Trophoblast cell (in vitro differentiated cells and primary cell): ENCODE measurements around the gene SOX11.

Experiments used
- DNase-seq, 2 donors: peaks; one replicate each; pipeline ENCODE4 v3.0.0-alpha.2; 2016
- H2AFZ ChIP-seq: 2 replicates; pipeline ENCODE4 v1.6.1; 2013; ENCODE audit warnings: low read length, moderate library complexity, mild to moderate bottlenecking; ENCODE audit not compliant: insufficient read depth, poor library complexity
- H2AK5ac ChIP-seq: 2 replicates; pipeline ENCODE4 v1.6.1; 2013; ENCODE audit warnings: mild to moderate bottlenecking, low read length
- H2BK120ac ChIP-seq: 2 replicates; pipeline ENCODE4 v1.6.1; 2013; ENCODE audit warnings: low read length, mild to moderate bottlenecking, moderate library complexity; ENCODE audit not compliant: insufficient read depth, poor library complexity
- H2BK12ac ChIP-seq: 2 replicates; pipeline ENCODE4 v1.6.1; 2013; ENCODE audit warnings: mild to moderate bottlenecking, low read length, moderate library complexity
- H2BK5ac ChIP-seq: 2 replicates; pipeline ENCODE4 v1.6.1; 2013; ENCODE audit warnings: low read length, low read depth, moderate library complexity, mild to moderate bottlenecking; ENCODE audit not compliant: poor library complexity
- H3K14ac ChIP-seq: 2 replicates; pipeline ENCODE4 v1.6.1; 2013; ENCODE audit warnings: mild to moderate bottlenecking, low read length
- H3K18ac ChIP-seq: 2 replicates; pipeline ENCODE4 v1.6.1; 2013; ENCODE audit warnings: mild to moderate bottlenecking, low read length
- H3K23ac ChIP-seq: 2 replicates; pipeline ENCODE4 v1.6.1; 2013; ENCODE audit warnings: low read length
- H3K27ac ChIP-seq: 2 replicates; pipeline ENCODE4 v1.5.1; 2013; ENCODE audit warnings: low read depth, mild to moderate bottlenecking, inconsistent platforms, low read length, moderate library complexity
- H3K27me3 ChIP-seq: 2 replicates; pipeline ENCODE4 v1.6.1; 2013; ENCODE audit warnings: inconsistent platforms, mild to moderate bottlenecking, low read length, moderate library complexity; ENCODE audit not compliant: insufficient read depth
- H3K36me3 ChIP-seq, 2 experiments: 1 replicate in 1 of 2; 2 replicates in 1 of 2; pipeline ENCODE4 v1.6.1; 2013; ENCODE audit warnings: low read length in 2 of 2, mild to moderate bottlenecking in 2 of 2, moderate library complexity in 1 of 2; ENCODE audit not compliant: insufficient read depth in 2 of 2, control insufficient read depth in 1 of 2
- H3K4ac ChIP-seq: 2 replicates; pipeline ENCODE4 v1.6.1; 2013; ENCODE audit warnings: low read depth, mild to moderate bottlenecking, low read length, moderate library complexity
- H3K4me1 ChIP-seq, 2 experiments: 1 replicate in 1 of 2; 2 replicates in 1 of 2; pipeline ENCODE4 v1.6.1; 2013; ENCODE audit warnings: low read length in 2 of 2, mild to moderate bottlenecking in 2 of 2, moderate library complexity in 1 of 2; ENCODE audit not compliant: insufficient read depth in 2 of 2, control insufficient read depth in 1 of 2
- H3K4me2 ChIP-seq: 2 replicates; pipeline ENCODE4 v1.6.1; 2013; ENCODE audit warnings: inconsistent platforms, mild to moderate bottlenecking, low read length, moderate library complexity
- H3K4me3 ChIP-seq: 2 replicates; pipeline ENCODE4 v1.5.1; 2013; ENCODE audit warnings: mild to moderate bottlenecking, low read depth, low read length, inconsistent platforms
- H3K79me1 ChIP-seq: one replicate; pipeline ENCODE4 v1.6.1; 2013; ENCODE audit warnings: low read length
- H3K79me2 ChIP-seq: 2 replicates; pipeline ENCODE4 v1.6.1; 2013; ENCODE audit warnings: low read length, mild to moderate bottlenecking; ENCODE audit not compliant: control insufficient read depth, insufficient read depth, poor library complexity
- H3K9ac ChIP-seq: 2 replicates; pipeline ENCODE4 v1.6.1; 2013; ENCODE audit warnings: mild to moderate bottlenecking, low read length
- H3K9me3 ChIP-seq: 2 replicates; pipeline ENCODE4 v1.6.1; 2013; ENCODE audit warnings: low read depth, mild to moderate bottlenecking, control low read depth, inconsistent platforms, low read length; ENCODE audit not compliant: insufficient read depth
- H4K12ac ChIP-seq: 2 replicates; pipeline ENCODE4 v1.6.1; 2013; ENCODE audit warnings: low read depth, mild to moderate bottlenecking, low read length, moderate library complexity
- H4K8ac ChIP-seq: 2 replicates; pipeline ENCODE4 v1.6.1; 2013; ENCODE audit warnings: low read depth, mild to moderate bottlenecking, low read length, moderate library complexity
- H4K91ac ChIP-seq: one replicate; pipeline ENCODE4 v1.6.1; 2013; ENCODE audit warnings: low read depth, mild to moderate bottlenecking, low read length, moderate library complexity
- WGBS: extraction: QIAGEN DNeasy Blood & Tissue Kit; methylation state at CpG from one replicate; pipeline ENCODE4 v1.1.7; 2013; ENCODE audit warnings: missing lambda C conversion rate; ENCODE audit not compliant: insufficient read length, insufficient coverage; ENCODE audit errors: extremely low coverage; 5-methylcytosine and 5-hydroxymethylcytosine counted together

SOX11 gene

DNA sequence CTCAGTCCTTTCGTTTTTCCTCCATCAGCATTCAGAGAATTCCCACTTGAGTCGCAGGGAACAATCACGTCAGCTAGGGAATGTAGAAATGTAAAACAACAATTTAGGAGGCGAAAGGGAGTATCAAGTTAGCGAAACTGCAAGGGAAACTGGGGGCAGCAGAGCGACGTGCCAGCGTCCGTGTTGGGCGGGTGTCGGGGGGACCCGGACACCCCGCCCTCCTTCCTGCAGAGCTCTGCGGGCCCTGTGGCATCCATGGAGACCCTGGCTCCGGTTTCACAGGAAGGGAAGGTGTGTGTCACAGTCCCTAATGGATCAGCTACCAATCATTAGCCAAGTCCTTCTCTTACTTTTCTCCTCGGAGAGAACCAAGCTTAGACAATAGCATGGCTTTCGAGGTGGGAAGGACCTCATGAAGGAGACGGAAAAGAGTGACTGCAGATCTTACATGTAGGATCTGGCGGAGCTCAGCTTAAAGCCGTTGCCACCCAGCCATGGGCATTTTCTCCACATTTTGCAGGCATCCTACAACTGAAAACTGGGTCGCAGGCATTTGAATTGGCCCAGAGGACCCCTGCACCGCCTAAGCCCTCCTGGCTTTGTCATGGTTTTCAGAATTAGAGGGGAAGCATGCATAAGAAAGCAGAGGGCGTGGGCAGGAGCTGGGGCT lies 33.7 kb downstream of the SOX11 start:
- Histone ChIP-seq H3K4ac (no peak overlapping the region), H3K9me3 (peaks cover 1% of the 10 kb centered on the region), H3K9ac (no peak overlapping the region), H2BK120ac (no peak overlapping the region), H4K91ac (no peak overlapping the region), H3K18ac (peak overlapping the region; percentile 61), H2BK12ac (no peak overlapping the region), H2AK5ac (no peak overlapping the region), H3K79me2 (no peaks in the 10 kb centered on the region), H3K14ac (no peak overlapping the region), H3K36me3 (no peaks in the 10 kb centered on the region), H3K4me3 (peak overlapping the region; percentile 25), H3K79me1 (peaks cover 2% of the 10 kb centered on the region), H4K12ac (no peak overlapping the region), H2AFZ (peak overlapping the region; percentile 93), H3K23ac (no peak overlapping the region), H3K4me2 (peak overlapping the region; percentile 52), H2BK5ac (no peak overlapping the region), H4K8ac (peak overlapping the region; percentile 17), H3K27ac (no peak overlapping the region), H3K27me3 (no peaks in the 10 kb centered on the region), H3K4me1 (peaks cover 14 to 22% of the 10 kb centered on the region in 2 experiments)
- WGBS = no CpG with 5 or more reads among the region's 23 CpGs
- DNase-seq = no peak

DNA sequence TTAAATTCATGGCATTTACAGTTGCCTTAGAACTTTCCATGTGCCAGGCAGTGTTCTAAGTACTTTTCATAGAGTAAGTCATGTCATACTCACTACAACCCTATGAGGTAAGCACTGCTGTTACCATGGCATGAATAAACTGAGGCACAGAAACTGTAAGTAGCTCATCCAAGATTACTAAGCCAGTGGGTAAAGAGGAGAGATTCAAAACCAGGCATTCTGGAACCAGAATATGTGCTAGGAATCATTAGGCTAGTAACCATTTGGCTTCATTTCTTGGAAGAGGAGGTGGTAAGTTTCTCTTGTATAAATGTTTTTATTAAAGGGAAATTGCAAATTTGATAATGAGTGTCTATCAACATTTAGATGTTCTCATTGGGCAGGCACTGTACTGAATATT lies 35.1 kb downstream of the SOX11 start:
- Histone ChIP-seq H3K4me1 (peaks cover 14 to 22% of the 10 kb centered on the region in 2 experiments), H3K79me1 (peaks cover 4% of the 10 kb centered on the region), H3K36me3 (no peaks in the 10 kb centered on the region), H4K91ac (no peak overlapping the region), H4K12ac (no peak overlapping the region), H3K23ac (no peak overlapping the region), H3K27me3 (no peaks in the 10 kb centered on the region), H2BK120ac (no peak overlapping the region), H2BK5ac (no peak overlapping the region), H3K9ac (no peak overlapping the region), H3K4me2 (no peak overlapping the region), H3K4ac (no peak overlapping the region), H3K14ac (no peak overlapping the region), H3K79me2 (no peaks in the 10 kb centered on the region), H2AK5ac (no peak overlapping the region), H3K27ac (no peak overlapping the region), H2BK12ac (no peak overlapping the region), H3K4me3 (no peak overlapping the region), H4K8ac (no peak overlapping the region), H3K18ac (no peak overlapping the region), H2AFZ (no peak overlapping the region), H3K9me3 (no peaks in the 10 kb centered on the region)
- DNase-seq = no peak

DNA sequence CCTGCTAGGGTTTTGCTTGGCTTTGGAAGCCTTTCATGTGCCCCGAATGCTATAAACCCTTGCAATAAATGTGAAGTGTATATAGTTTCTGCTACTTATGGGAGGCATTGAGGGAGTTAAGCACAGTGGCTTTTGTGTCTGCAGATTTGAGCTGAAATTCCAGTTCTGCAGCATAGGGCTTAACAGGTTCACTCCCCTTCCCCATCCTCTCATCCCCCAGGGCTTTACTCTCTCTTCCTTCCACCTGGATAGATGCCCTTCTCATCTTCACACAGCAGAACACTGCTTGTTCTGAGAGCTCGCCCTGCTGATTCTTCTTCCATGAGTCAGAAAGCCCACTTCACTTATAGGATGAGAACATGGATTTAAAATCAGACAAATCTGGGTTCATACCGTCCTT lies 37.2 kb downstream of the SOX11 start:
- Histone ChIP-seq H3K18ac (no peak overlapping the region), H3K9ac (no peak overlapping the region), H2BK12ac (no peak overlapping the region), H3K79me1 (peaks cover 4% of the 10 kb centered on the region), H3K36me3 (no peaks in the 10 kb centered on the region), H3K79me2 (no peaks in the 10 kb centered on the region), H3K14ac (no peak overlapping the region), H2AK5ac (no peak overlapping the region), H3K4me2 (peak overlapping the region; percentile 7), H4K12ac (no peak overlapping the region), H3K4me1 (peaks cover 14 to 22% of the 10 kb centered on the region in 2 experiments), H2BK120ac (no peak overlapping the region), H3K27me3 (no peaks in the 10 kb centered on the region), H2BK5ac (no peak overlapping the region), H3K4me3 (no peak overlapping the region), H3K4ac (no peak overlapping the region), H2AFZ (no peak overlapping the region), H4K8ac (no peak overlapping the region), H3K23ac (no peak overlapping the region), H3K9me3 (no peaks in the 10 kb centered on the region), H4K91ac (peak overlapping the region; percentile 3), H3K27ac (peak overlapping the region; percentile 46)
- WGBS = no CpG with 5 or more reads among the region's 3 CpGs
- DNase-seq = no peak

DNA sequence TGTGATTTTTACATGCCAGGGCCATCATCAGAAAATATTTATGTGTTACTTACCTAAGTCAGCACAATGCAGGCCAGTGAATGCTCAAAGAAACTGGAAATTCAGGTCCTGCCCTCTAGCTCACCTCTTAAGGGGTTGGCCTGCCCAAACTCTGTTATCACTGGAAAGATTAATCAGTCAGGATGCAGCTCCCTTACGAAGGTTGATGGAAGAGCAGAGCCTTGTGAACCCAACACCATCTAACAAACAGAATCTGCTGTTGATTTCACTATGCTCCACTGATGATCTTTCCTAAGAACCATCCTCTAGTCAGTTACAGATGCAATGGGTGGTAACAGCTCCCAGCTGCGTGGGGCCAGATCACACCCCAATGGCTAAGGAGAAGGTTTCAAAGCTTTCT lies 38.2 kb downstream of the SOX11 start:
- Histone ChIP-seq H2BK5ac (no peak overlapping the region), H3K79me1 (peaks cover 4% of the 10 kb centered on the region), H3K27ac (no peak overlapping the region), H3K23ac (no peak overlapping the region), H3K79me2 (no peaks in the 10 kb centered on the region), H3K4me1 (peaks cover 14 to 25% of the 10 kb centered on the region in 2 experiments), H3K4me3 (no peak overlapping the region), H3K14ac (no peak overlapping the region), H3K36me3 (no peaks in the 10 kb centered on the region), H3K9me3 (no peaks in the 10 kb centered on the region), H4K12ac (no peak overlapping the region), H2BK120ac (no peak overlapping the region), H3K18ac (no peak overlapping the region), H4K8ac (no peak overlapping the region), H3K9ac (no peak overlapping the region), H4K91ac (no peak overlapping the region), H2BK12ac (no peak overlapping the region), H3K4ac (no peak overlapping the region), H2AK5ac (no peak overlapping the region), H3K4me2 (no peak overlapping the region), H2AFZ (no peak overlapping the region), H3K27me3 (no peaks in the 10 kb centered on the region)
- peak in 1 of 2 donors; percentile 35 for DNase-seq
- no CpG with 5 or more reads among the region's 2 CpGs for WGBS
